C4-2B (cell line): ENCODE data around the gene GOT1.

Experiments
- ZFX ChIP-seq: fragments of 450-650 bp; IDR thresholded peaks from 2 replicates; pipeline ENCODE4 v1.6.1; 2017
- TF ChIP-seq, protein P1 (sequence below): fragments of 450-650 bp; conservative IDR thresholded peaks from 2 replicates; pipeline ENCODE4 v1.5.1; 2017; ENCODE audit warnings: mild to moderate bottlenecking

DNA sequence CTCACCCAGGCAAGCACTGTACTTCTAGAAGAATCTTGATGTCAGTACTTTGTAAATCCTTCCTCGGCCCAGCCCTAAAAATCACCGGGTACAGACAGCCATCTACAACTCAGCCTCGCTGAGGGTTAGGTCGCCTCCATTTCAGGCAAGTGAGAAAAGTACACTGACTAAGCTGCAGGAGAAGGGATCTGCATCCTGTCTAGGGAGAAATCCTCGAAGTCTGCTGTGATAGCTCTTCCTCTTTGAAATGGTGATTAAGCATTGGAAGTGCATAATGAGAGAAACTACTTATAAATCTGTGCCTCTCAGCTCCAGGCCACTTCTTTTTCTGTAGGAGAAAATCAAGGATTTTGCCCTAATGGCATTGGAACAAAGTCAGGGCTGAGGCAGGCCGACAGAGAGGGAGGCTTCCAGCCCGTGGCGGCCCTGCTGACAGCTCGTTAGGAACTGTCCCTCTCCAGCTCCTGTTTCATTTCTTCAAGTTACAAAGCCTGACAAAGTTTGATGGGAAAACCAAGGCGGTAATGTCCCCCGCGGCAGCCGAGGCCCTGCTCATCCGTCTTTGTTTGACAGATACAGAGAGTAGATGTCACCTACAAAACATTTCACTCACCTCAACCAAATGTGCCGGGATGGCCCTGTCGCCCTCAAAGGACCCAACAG lies 14.1 kb upstream of the GOT1 start:
- TF ChIP-seq, protein P1, sequence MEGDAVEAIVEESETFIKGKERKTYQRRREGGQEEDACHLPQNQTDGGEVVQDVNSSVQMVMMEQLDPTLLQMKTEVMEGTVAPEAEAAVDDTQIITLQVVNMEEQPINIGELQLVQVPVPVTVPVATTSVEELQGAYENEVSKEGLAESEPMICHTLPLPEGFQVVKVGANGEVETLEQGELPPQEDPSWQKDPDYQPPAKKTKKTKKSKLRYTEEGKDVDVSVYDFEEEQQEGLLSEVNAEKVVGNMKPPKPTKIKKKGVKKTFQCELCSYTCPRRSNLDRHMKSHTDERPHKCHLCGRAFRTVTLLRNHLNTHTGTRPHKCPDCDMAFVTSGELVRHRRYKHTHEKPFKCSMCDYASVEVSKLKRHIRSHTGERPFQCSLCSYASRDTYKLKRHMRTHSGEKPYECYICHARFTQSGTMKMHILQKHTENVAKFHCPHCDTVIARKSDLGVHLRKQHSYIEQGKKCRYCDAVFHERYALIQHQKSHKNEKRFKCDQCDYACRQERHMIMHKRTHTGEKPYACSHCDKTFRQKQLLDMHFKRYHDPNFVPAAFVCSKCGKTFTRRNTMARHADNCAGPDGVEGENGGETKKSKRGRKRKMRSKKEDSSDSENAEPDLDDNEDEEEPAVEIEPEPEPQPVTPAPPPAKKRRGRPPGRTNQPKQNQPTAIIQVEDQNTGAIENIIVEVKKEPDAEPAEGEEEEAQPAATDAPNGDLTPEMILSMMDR: no peak
- TF ChIP-seq ZFX: no peak
